COLO829 (cell line): ENCODE measurements around the gene NACA2.
"Not testable (repeated sequence)": the region's sequence is repeated elsewhere in the genome, so short reads cannot be mapped to it uniquely, and the experiment has no call there.

Source experiments
- DNase-seq: peaks from one replicate; pipeline ENCODE4 v3.0.0; 2012; ENCODE audit warnings: low spot score

Gene NACA2

GRCh38 chr17:61591018-61591417 is at the start of gene NACA2:
TSS of gene NACA2 (minus strand) at chr17:61591219. CDS start at chr17:61591180, 39 bp downstream.
- no peak for DNase-seq

GRCh38 chr17:61639818-61640217 is 48.8 kb upstream of the NACA2 start:
- no peak for DNase-seq

GRCh38 chr17:61638087-61638486 is 47.1 kb upstream of the NACA2 start:
- no peak for DNase-seq

GRCh38 chr17:61635913-61636432 is 45.0 kb upstream of the NACA2 start:
- DNase-seq: peak; percentile 10

GRCh38 chr17:61634942-61635538 is 44.0 kb upstream of the NACA2 start:
- DNase-seq: no peak

GRCh38 chr17:61634011-61634539 is 43.1 kb upstream of the NACA2 start:
- DNase-seq: no peak

GRCh38 chr17:61632826-61633225 is 41.8 kb upstream of the NACA2 start:
- DNase-seq: no peak

GRCh38 chr17:61631800-61632199 is 40.8 kb upstream of the NACA2 start:
- DNase-seq: no peak

GRCh38 chr17:61628158-61628557 is 37.1 kb upstream of the NACA2 start:
- not testable (repeated sequence) for DNase-seq

- no peak for DNase-seq
Measured at GRCh38 chr17:61627658-61628057, 36.6 kb upstream of the NACA2 start.

- no peak for DNase-seq
Measured at GRCh38 chr17:61627125-61627524, 36.1 kb upstream of the NACA2 start.

- DNase-seq: no peak
Measured at GRCh38 chr17:61625564-61625963, 34.5 kb upstream of the NACA2 start.

- no peak for DNase-seq
Measured at GRCh38 chr17:61624951-61625350, 33.9 kb upstream of the NACA2 start.

- DNase-seq: no peak
Measured at GRCh38 chr17:61621317-61621716, 30.3 kb upstream of the NACA2 start.

- DNase-seq: no peak
Measured at GRCh38 chr17:61619953-61620352, 28.9 kb upstream of the NACA2 start.

- DNase-seq: no peak
Measured at GRCh38 chr17:61619493-61619892, 28.5 kb upstream of the NACA2 start.

GRCh38 chr17:61618950-61619349 is 27.9 kb upstream of the NACA2 start:
- no peak for DNase-seq

- DNase-seq: no peak
Measured at GRCh38 chr17:61617330-61617729, 26.3 kb upstream of the NACA2 start.

GRCh38 chr17:61616783-61617182 is 25.8 kb upstream of the NACA2 start:
- no peak for DNase-seq

- no peak for DNase-seq
Measured at GRCh38 chr17:61614219-61614618, 23.2 kb upstream of the NACA2 start.

- no peak for DNase-seq
Measured at GRCh38 chr17:61611323-61611722, 20.3 kb upstream of the NACA2 start.

- no peak for DNase-seq
Measured at GRCh38 chr17:61605692-61606091, 14.7 kb upstream of the NACA2 start.

GRCh38 chr17:61601297-61601696 is 10.3 kb upstream of the NACA2 start:
- no peak for DNase-seq

- DNase-seq: no peak
Measured at GRCh38 chr17:61600621-61601020, 9.6 kb upstream of the NACA2 start.
